H1 (cell line): Measurements from ENCODE around the gene FAM170B. TPM values are rescaled to one million over a fixed set of nuclear protein-coding genes. Genes with fewer than 3 reads are reported as not detected.

Experiments used
- CTCF ChIA-PET: fragments of 300-600 bp; sonication (Branson Sonifier 250); formaldehyde crosslinking; loops from one replicate; lab custom pipeline; 2021; ENCODE audit not compliant: partially characterized antibody; lab: Charles Lee
- POLR2A ChIA-PET: fragments of 300-600 bp; sonication (Branson Sonifier 250); formaldehyde crosslinking; loops from one replicate; lab custom pipeline; 2021; ENCODE audit warnings: inconsistent platforms; ENCODE audit not compliant: partially characterized antibody; lab: Charles Lee
- DNase-seq, 2 experiments: peaks; one replicate each; pipeline versions ENCODE4 v3.0.0 to v3.0.0-alpha.2; 2010 to 2022; ENCODE audit warnings: low spot score in 2 of 2, low read depth in 1 of 2, mixed read lengths in 1 of 2
- FAIRE-seq: peaks from 2 replicates; lab custom pipeline; 2011; peaks lifted over from hg19 to GRCh38; lab: Jason Lieb, UNC
- H2AFZ ChIP-seq: 2 replicates; pipeline ENCODE4 v1.8.1; 2012; ENCODE audit warnings: low read length, inconsistent platforms
- H2AK5ac ChIP-seq: 2 replicates; pipeline ENCODE4 v1.6.1; 2013; ENCODE audit warnings: low read depth, low read length
- H2BK120ac ChIP-seq: replicated peaks from 2 replicates; pipeline ENCODE3; 2013; ENCODE audit warnings: low read depth, low read length, inconsistent platforms
- H2BK12ac ChIP-seq: 2 replicates; pipeline ENCODE4 v1.6.1; 2013; ENCODE audit warnings: low read depth, low read length
- H2BK15ac ChIP-seq: 2 replicates; pipeline ENCODE4 v1.6.1; 2013; ENCODE audit warnings: low read length
- H2BK20ac ChIP-seq: 2 replicates; pipeline ENCODE4 v1.6.1; 2013; ENCODE audit warnings: low read length
- H2BK5ac ChIP-seq: 2 replicates; pipeline ENCODE4 v1.6.1; 2013; ENCODE audit warnings: low read depth, low read length
- H3K14ac ChIP-seq: 2 replicates; pipeline ENCODE4 v1.6.1; 2013; ENCODE audit warnings: inconsistent platforms; ENCODE audit not compliant: insufficient read length
- H3K18ac ChIP-seq: 2 replicates; pipeline ENCODE4 v1.6.1; 2013; ENCODE audit warnings: low read length; ENCODE audit errors: extremely low read depth
- H3K23ac ChIP-seq: 2 replicates; pipeline ENCODE4 v1.6.1; 2013; ENCODE audit warnings: inconsistent platforms; ENCODE audit not compliant: insufficient read length
- H3K23me2 ChIP-seq: 2 replicates; pipeline ENCODE4 v1.6.1; 2013; ENCODE audit warnings: low read depth, low read length
- H3K27ac ChIP-seq: 2 replicates; pipeline ENCODE4 v1.6.1; 2011; ENCODE audit warnings: low read depth, low read length, inconsistent platforms
- H3K27me3 ChIP-seq, 4 experiments: replicated peaks in 1 of 4; 1 replicate in 1 of 4; 2 replicates in 3 of 4; pipeline versions ENCODE4 v1.6.1 to v1.8.1; 2011 to 2013; ENCODE audit warnings: low read length in 3 of 4, mild to moderate bottlenecking in 3 of 4, inconsistent platforms in 2 of 4, mixed read lengths in 2 of 4, moderate library complexity in 1 of 4; ENCODE audit not compliant: control insufficient read depth in 3 of 4, insufficient read depth in 3 of 4; ENCODE audit errors: extremely low read depth in 1 of 4
- H3K36me3 ChIP-seq, 4 experiments: 2 replicates each; pipeline versions ENCODE4 v1.6.1 to v1.8.1; 2011 to 2013; ENCODE audit warnings: mild to moderate bottlenecking in 4 of 4, low read length in 3 of 4, moderate library complexity in 2 of 4, control low read depth in 1 of 4, inconsistent platforms in 1 of 4; ENCODE audit not compliant: insufficient read depth in 4 of 4, control insufficient read depth in 2 of 4
- H3K4ac ChIP-seq: replicated peaks from 2 replicates; pipeline ENCODE3; 2013; ENCODE audit warnings: low read length, low read depth, mixed read lengths, inconsistent platforms; ENCODE audit not compliant: insufficient read length
- H3K4me1 ChIP-seq, 4 experiments: replicated peaks in 1 of 4; 1 replicate in 1 of 4; 2 replicates in 3 of 4; pipeline versions ENCODE4 v1.6.1 to v1.8.1; 2011 to 2013; ENCODE audit warnings: low read length in 3 of 4, inconsistent platforms in 2 of 4, mixed read lengths in 1 of 4; ENCODE audit not compliant: insufficient read depth in 4 of 4, control insufficient read depth in 3 of 4
- H3K4me2 ChIP-seq, 2 experiments: 2 replicates each; pipeline versions ENCODE4 v1.6.1 to v1.8.1; 2011 to 2013; ENCODE audit warnings: low read depth in 2 of 2, low read length in 2 of 2, control low read depth in 1 of 2, inconsistent platforms in 1 of 2, mild to moderate bottlenecking in 1 of 2; ENCODE audit not compliant: insufficient read depth in 1 of 2
- H3K4me3 ChIP-seq, 4 experiments: fragments of 200-600, 300-600 bp in 1 of 4; sonication (generic), shearing (Covaris generic), sonication (Bioruptor Twin) in 1 of 4; 2 replicates each; pipeline versions ENCODE4 v1.5.1 to v1.8.1; 2011 to 2016; ENCODE audit warnings: low read length in 4 of 4, low read depth in 3 of 4, control low read depth in 2 of 4, inconsistent platforms in 2 of 4, mild to moderate bottlenecking in 2 of 4, mixed read lengths in 1 of 4, moderate library complexity in 1 of 4; ENCODE audit not compliant: insufficient read depth in 2 of 4; ENCODE audit errors: extremely low read depth in 1 of 4
- H3K56ac ChIP-seq: replicated peaks from 2 replicates; pipeline ENCODE3; 2013; ENCODE audit warnings: low read depth, mild to moderate bottlenecking, mixed read lengths, low read length, inconsistent platforms; ENCODE audit not compliant: insufficient read length
- H3K79me1 ChIP-seq: 2 replicates; pipeline ENCODE4 v1.6.1; 2013; ENCODE audit warnings: low read depth, low read length, control low read depth
- H3K79me2 ChIP-seq, 2 experiments: 2 replicates each; pipeline versions ENCODE4 v1.6.1 to v1.8.1; 2012 to 2013; ENCODE audit warnings: low read length in 2 of 2, mild to moderate bottlenecking in 2 of 2, inconsistent platforms in 1 of 2; ENCODE audit not compliant: insufficient read depth in 2 of 2, control insufficient read depth in 1 of 2
- H3K9ac ChIP-seq, 4 experiments: replicated peaks in 1 of 4; 1 replicate in 1 of 4; 2 replicates in 3 of 4; pipeline versions ENCODE4 v1.6.1 to v1.8.1; 2011 to 2013; ENCODE audit warnings: low read depth in 3 of 4, low read length in 3 of 4, control low read depth in 2 of 4, mild to moderate bottlenecking in 2 of 4, moderate library complexity in 2 of 4, inconsistent platforms in 1 of 4; ENCODE audit errors: extremely low read depth in 1 of 4
- H3K9me3 ChIP-seq, 2 experiments: 2 replicates each; pipeline versions ENCODE4 v1.6.1 to v1.8.1; 2012 to 2013; ENCODE audit warnings: mild to moderate bottlenecking in 2 of 2, moderate library complexity in 2 of 2, control low read depth in 1 of 2, inconsistent platforms in 1 of 2, low read depth in 1 of 2, low read length in 1 of 2, mixed read lengths in 1 of 2; ENCODE audit not compliant: insufficient read depth in 2 of 2
- H4K20me1 ChIP-seq, 2 experiments: replicated peaks in 1 of 2; 2 replicates each; pipeline versions ENCODE3 to v1.8.1; 2011 to 2013; ENCODE audit warnings: inconsistent platforms in 2 of 2, low read length in 2 of 2, mild to moderate bottlenecking in 1 of 2; ENCODE audit not compliant: insufficient read depth in 2 of 2, control insufficient read depth in 1 of 2
- H4K5ac ChIP-seq: 2 replicates; pipeline ENCODE4 v1.6.1; 2013; ENCODE audit warnings: low read length, low read depth, mixed read lengths, inconsistent platforms; ENCODE audit not compliant: insufficient read length
- H4K8ac ChIP-seq: 2 replicates; pipeline ENCODE4 v1.8.0; 2013; ENCODE audit warnings: mild to moderate bottlenecking, moderate library complexity, low read length, inconsistent platforms; ENCODE audit not compliant: insufficient read depth; ENCODE audit errors: extremely low read depth
- H4K91ac ChIP-seq: replicated peaks from 2 replicates; pipeline ENCODE3; 2013; ENCODE audit warnings: low read length, mixed read lengths, inconsistent platforms; ENCODE audit not compliant: insufficient read length
- CTBP2 ChIP-seq: IDR thresholded peaks from 2 replicates; pipeline ENCODE4 v1.7.0; 2011; ENCODE audit warnings: borderline replicate concordance, mild to moderate bottlenecking, moderate library complexity, mixed read lengths, low read length; ENCODE audit not compliant: insufficient read depth, insufficient read length
- KDM5A ChIP-seq: fragments of 200-600 bp; IDR thresholded peaks from 2 replicates; pipeline ENCODE4 v1.7.1; 2012; ENCODE audit warnings: mild to moderate bottlenecking, low read length, inconsistent platforms, mixed read lengths
- SIN3A ChIP-seq, 2 experiments: IDR thresholded peaks in 1 of 2; conservative IDR thresholded peaks in 1 of 2; 2 replicates each; pipeline ENCODE4 v1.6.1; 2011 to 2012; ENCODE audit warnings: low read length in 2 of 2, improper control_type of control experiment in 1 of 2, low read depth in 1 of 2, mild to moderate bottlenecking in 1 of 2
- SP2 ChIP-seq: IDR thresholded peaks from 2 replicates; pipeline ENCODE4 v1.6.1; 2012; ENCODE audit warnings: mild to moderate bottlenecking, low read length, inconsistent platforms
- WGBS, 2 experiments: shearing (Covaris generic) in 1 of 2; methylation state at CpG; one replicate each; pipeline versions ENCODE4 v1.1.6 to v1.1.7; 2013 to 2015; ENCODE audit warnings: low lambda C conversion rate in 2 of 2, mixed read lengths in 2 of 2, inconsistent platforms in 1 of 2, low coverage in 1 of 2, missing lambda C conversion rate in 1 of 2; ENCODE audit not compliant: insufficient replicate concordance in 2 of 2, insufficient coverage in 1 of 2, insufficient read length in 1 of 2; ENCODE audit errors: extremely low coverage in 1 of 2, missing lambda C conversion rate in 1 of 2; 5-methylcytosine and 5-hydroxymethylcytosine counted together
- polyA plus RNA-seq, 7 experiments: library from polyadenylated mRNA; depleted of rRNA in 3 of 7; stranded (reverse) in 5 of 7; unstranded in 2 of 7; fragments of >200 nt in 5 of 7; fragments of 200-250 nt in 2 of 7; gene quantifications; 1 replicate in 5 of 7; 2 replicates in 1 of 7; 4 replicates in 1 of 7; pipeline versions ENCODE4 v1.2.1 to v1.2.3, GENCODE V29; 2011 to 2013; ENCODE audit warnings: missing spikeins in 2 of 7, mixed read lengths in 2 of 7
- total RNA-seq: library from RNA; stranded (reverse); fragmentation: NEBNext Ultra II Directional; extraction: Animal tissue kit (Norgen Biotek cat#: 25700); gene quantifications from 2 replicates; pipeline ENCODE4 v1.2.1, GENCODE V29; 2021
- TF ChIP-seq, protein P1 (sequence below): IDR thresholded peaks from 2 replicates; pipeline ENCODE4 v1.6.1; 2012; ENCODE audit warnings: low read length, inconsistent platforms

FAM170B gene
- total and polyA plus RNA-seq, 2 of the 8 experiments (the other 6 are each of a cell fraction or from before 2014, with no cell fraction given) = not detected

DNA sequence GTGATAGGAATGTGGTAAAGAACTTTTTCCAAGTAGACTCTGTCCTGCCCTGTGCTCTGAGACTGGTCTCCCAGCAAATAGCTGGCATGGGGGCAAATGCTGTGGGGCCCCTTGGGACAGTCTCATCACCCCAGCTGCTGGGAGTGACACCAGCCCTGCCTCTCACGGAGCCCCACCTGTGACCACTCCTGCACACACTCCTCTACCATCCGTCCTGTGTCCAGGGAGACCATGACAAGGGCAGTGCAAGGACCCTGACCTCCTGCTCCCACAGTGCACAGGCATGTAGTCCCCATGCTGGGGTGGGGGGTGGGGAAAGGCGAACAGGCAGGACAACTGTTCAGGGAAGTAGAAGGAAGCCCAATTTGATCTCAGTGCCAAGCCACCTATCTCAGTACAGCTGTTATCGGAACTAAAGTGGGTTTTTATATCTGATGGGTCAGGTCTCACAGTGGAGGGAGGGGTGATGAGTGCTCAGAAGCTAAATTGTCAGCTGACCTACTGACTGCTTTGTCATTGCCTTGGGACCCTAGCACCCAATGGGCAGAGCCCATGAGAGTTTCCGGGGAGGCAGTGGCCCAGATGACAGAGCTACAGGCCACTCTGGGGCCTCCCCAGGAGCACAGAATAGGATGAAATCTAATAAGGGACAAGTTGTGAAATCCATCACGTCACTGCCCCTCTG lies 43.0 kb downstream of the FAM170B start:
- H4K5ac ChIP-seq = no peak overlapping the region
- H2BK12ac ChIP-seq = no peak overlapping the region
- H4K91ac ChIP-seq = no peak overlapping the region
- H2BK5ac ChIP-seq = no peak overlapping the region
- H3K27me3 ChIP-seq = no peaks in the 10 kb centered on the region
- no peak overlapping the region for H2AFZ ChIP-seq
- H3K23ac ChIP-seq = no peak overlapping the region
- TF ChIP-seq SP2 (no peak), SIN3A (conservative IDR thresholded peaks at IDR 0.05 in 1 of 2, IDR thresholded peaks at IDR 0.05 in 1 of 2; ENCODE audit: low read depth in 1 of 2, low read length in 2 of 2) (no peak), CTBP2 (no peak), KDM5A (no peak)
- TF ChIP-seq, protein P1, sequence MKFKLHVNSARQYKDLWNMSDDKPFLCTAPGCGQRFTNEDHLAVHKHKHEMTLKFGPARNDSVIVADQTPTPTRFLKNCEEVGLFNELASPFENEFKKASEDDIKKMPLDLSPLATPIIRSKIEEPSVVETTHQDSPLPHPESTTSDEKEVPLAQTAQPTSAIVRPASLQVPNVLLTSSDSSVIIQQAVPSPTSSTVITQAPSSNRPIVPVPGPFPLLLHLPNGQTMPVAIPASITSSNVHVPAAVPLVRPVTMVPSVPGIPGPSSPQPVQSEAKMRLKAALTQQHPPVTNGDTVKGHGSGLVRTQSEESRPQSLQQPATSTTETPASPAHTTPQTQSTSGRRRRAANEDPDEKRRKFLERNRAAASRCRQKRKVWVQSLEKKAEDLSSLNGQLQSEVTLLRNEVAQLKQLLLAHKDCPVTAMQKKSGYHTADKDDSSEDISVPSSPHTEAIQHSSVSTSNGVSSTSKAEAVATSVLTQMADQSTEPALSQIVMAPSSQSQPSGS = no peak
- no peak overlapping the region for H3K18ac ChIP-seq
- CTCF ChIA-PET = interaction anchor here (0.7 to 1.6 kb wide), 2 partner anchors 13 to 433 kb away, joined by 3 read pairs; no protein-coding TSS in a partner anchor
- H3K4me3 ChIP-seq = no peak overlapping the region
- no peaks in the 10 kb centered on the region for H3K79me2 ChIP-seq
- no peak overlapping the region for H3K14ac ChIP-seq
- no peak overlapping the region for H2BK15ac ChIP-seq
- FAIRE-seq (no peak), DNase-seq (no peak)
- no peak overlapping the region for H4K8ac ChIP-seq
- peaks cover 0 to 11% of the 10 kb centered on the region in 2 experiments; a peak in 1 of 4 replicates for H3K9me3 ChIP-seq
- no peak overlapping the region for H3K9ac ChIP-seq
- no peak overlapping the region for H3K27ac ChIP-seq
- 77% methylated on average over 4 of the region's 6 CpGs; no CpG with 5 or more reads in 1 of the 2 experiments for WGBS, 2 experiments
- H3K56ac ChIP-seq = no peak overlapping the region
- H2BK120ac ChIP-seq = no peak overlapping the region
- H3K36me3 ChIP-seq = no peaks in the 10 kb centered on the region
- H3K4me1 ChIP-seq = peaks cover 0 to 2% (median 0%) of the 10 kb centered on the region in 4 experiments; a peak in 2 of 7 replicates
- POLR2A ChIA-PET = no interaction called here
- no peaks in the 10 kb centered on the region for H3K79me1 ChIP-seq
- no peaks in the 10 kb centered on the region for H4K20me1 ChIP-seq
- no peak overlapping the region for H2BK20ac ChIP-seq
- H2AK5ac ChIP-seq = no peak overlapping the region
- no peaks in the 10 kb centered on the region for H3K23me2 ChIP-seq
- H3K4me2 ChIP-seq = no peak overlapping the region
- H3K4ac ChIP-seq = no peak overlapping the region
